Upper lobe of left lung (tissue), 4 donors: ENCODE measurements around the gene PDHB.
A peak's percentile ranks its signal among the peaks of the same experiment; 100 is the strongest.

ENCODE experiments used
- EP300 ChIP-seq, 4 donors: sonication (generic); formaldehyde crosslinking; IDR thresholded peaks; one replicate each; pipeline ENCODE4 v1.5.1; 2017; ENCODE audit warnings: antibody characterized with exemption in 4 of 4, control low read depth in 2 of 4
- POLR2A ChIP-seq, 4 donors: fragments of 450-650 bp; IDR thresholded peaks; one replicate each; pipeline ENCODE4 v1.5.1; 2016 to 2017; ENCODE audit warnings: antibody characterized with exemption in 4 of 4, mild to moderate bottlenecking in 2 of 4
- TF ChIP-seq, protein P1 (sequence below), 6 experiments: fragments of 450-650 bp in 4 of 6; fragments of 200-600 bp in 2 of 6; sonication (generic) in 2 of 6; IDR thresholded peaks; one replicate each; pipeline ENCODE4 v1.5.1; 2016 to 2019; ENCODE audit warnings: antibody characterized with exemption in 6 of 6

- TF ChIP-seq, protein P1, sequence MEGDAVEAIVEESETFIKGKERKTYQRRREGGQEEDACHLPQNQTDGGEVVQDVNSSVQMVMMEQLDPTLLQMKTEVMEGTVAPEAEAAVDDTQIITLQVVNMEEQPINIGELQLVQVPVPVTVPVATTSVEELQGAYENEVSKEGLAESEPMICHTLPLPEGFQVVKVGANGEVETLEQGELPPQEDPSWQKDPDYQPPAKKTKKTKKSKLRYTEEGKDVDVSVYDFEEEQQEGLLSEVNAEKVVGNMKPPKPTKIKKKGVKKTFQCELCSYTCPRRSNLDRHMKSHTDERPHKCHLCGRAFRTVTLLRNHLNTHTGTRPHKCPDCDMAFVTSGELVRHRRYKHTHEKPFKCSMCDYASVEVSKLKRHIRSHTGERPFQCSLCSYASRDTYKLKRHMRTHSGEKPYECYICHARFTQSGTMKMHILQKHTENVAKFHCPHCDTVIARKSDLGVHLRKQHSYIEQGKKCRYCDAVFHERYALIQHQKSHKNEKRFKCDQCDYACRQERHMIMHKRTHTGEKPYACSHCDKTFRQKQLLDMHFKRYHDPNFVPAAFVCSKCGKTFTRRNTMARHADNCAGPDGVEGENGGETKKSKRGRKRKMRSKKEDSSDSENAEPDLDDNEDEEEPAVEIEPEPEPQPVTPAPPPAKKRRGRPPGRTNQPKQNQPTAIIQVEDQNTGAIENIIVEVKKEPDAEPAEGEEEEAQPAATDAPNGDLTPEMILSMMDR (IDR thresholded peaks at IDR 0.05): no peak
- no peak for TF ChIP-seq POLR2A (IDR thresholded peaks at IDR 0.05)
- TF ChIP-seq EP300 (IDR thresholded peaks at IDR 0.05): peak in 1 of 4 donors; percentile 3
Observed at GRCh38 chr3:58434990-58435389, 1.4 kb upstream of the PDHB start.
